GM21528 (cell line): ENCODE results near the gene MAB21L4.

Experiments used
- ATAC-seq: cut with Tn5 transposase; IDR thresholded peaks from one replicate; pipeline ENCODE4 v1.9.1; 2021; ENCODE audit warnings: mild to moderate bottlenecking, moderate library complexity; ENCODE audit not compliant: unreplicated experiment, low FRiP score

The MAB21L4 gene

DNA sequence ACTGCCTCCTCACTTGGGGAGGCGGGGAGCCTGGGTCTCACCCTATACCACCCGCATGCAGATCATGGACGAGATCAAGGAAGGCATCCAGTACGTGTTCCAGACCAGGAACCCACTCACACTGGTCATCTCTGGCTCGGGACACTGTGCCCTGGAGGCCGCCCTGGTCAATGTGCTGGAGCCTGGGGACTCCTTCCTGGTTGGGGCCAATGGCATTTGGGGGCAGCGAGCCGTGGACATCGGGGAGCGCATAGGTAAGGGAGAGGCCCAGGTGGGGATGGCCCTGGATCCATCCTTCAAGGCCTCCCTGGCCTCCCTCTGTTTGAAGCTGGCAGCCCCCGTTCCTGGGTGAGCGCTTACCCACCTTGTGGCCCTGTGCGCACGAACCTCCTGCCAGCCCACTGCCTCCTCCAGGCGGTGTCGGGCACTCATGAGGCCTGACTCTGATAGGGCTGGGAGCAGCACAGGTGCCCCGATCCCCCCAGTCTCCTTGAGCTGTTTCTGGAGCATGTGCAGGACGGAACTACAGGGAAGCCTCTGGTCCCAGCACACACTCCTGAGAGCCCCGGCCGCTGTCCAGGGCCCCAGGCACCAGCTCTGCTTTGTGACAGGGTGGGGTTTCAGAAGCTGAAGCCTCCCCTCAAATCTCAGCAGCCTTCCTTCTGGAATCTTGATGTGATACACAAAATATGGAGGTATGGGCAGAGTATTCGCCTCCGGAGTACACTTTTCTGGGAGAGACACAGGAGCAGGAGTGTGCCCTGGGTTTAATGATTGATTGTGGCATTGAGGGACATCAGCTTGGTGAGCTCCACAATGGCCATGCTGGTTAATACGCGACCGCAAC, 26.6 kb downstream of the MAB21L4 start:
- ATAC-seq = no peak

DNA sequence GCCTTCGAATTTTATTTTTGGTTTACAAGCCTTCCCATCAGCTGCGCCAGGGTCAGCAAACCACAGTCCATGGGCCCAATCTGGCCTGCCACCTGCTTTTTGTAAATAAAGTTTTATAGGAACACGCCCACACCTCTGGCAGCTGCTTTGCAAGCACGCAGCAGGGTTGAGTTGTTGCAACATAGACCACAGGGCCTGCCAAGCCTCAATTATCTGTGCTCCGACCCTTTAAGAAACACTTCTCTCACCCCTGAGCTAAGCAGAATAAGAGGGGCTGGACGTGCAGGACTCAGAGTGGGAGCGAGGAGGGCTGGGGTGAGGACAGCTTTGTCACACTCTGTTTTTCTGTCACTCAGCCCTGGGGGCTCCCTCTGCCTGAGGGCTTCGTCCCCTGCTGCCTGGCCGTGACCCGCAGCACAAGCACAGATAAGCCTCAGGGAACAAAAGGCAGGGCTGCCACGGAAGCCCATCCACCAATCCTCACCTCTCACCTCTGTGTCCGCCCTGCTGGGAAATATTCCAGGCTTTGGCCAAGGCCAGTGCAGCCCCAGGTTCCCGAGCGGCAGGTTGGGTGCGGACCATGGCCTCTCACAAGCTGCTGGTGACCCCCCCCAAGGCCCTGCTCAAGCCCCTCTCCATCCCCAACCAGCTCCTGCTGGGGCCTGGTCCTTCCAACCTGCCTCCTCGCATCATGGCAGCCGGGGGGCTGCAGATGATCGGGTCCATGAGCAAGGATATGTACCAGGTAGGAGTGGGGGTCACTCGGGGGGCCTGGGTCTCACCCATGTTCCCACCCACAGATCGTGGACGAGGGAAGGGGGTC, 27.5 kb downstream of the MAB21L4 start, which contains the start of gene AGXT:
Gene AGXT (plus strand): TSS at position 539 of the 823 bp plus-strand sequence. CDS start 42 bp downstream, at position 581.
- no peak for ATAC-seq

DNA sequence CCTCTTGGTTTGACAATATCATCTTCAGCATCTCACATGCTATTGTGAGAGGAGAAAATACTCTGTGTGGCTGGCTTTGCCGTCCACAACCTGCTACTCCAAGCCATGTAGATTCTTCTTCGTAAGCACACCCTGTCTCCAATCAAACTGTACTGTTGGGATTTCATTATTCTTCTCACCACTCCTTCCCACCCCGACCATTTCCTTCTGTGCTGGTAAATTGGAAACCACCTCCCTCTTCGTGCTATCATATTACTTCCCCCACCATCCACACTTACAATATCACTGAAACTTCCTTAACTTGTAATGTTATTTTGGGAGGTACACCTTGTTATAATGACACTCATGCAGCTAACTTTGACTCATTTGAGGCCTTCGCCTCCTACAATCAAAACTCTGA, 30.6 kb downstream of the MAB21L4 start:
- no peak for ATAC-seq

DNA sequence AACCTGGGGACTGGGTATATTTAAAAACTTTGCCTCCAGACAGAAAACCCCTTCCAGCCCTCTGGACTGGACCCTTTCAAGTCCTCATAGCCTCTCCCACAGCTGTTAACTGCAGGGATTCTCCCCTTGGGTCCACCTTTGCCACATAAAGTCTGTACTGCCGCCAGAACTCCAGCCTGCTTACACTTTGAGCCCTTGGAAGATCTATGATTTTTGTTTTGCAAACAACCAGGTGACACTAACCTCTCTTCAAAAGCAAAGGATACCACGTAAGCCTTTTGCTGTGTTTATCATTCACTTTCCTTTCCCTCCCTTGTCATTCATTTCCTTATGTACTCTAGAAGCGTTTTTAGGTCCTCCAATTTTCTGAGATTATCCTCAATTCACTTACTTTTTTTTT, 31.5 kb downstream of the MAB21L4 start:
- ATAC-seq = no peak

DNA sequence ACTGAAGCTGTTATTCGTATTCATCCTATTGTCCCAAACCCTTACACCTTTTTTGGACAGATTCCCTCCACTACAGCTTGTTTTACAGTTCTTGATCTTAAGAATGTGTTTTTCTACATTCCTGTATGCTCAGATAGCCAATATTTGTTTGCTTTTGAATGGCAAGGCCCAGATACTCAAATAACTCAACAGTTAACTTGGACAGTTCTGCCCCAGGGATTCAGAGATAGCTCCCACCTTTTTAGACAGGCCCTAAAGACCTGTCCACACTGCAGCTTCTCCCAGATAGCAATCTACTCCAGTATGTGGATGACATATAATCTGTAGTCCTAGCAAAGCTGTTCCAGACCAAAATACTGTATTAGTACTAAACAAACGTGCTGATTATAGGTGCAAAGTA, 34.4 kb downstream of the MAB21L4 start:
- ATAC-seq = no peak

DNA sequence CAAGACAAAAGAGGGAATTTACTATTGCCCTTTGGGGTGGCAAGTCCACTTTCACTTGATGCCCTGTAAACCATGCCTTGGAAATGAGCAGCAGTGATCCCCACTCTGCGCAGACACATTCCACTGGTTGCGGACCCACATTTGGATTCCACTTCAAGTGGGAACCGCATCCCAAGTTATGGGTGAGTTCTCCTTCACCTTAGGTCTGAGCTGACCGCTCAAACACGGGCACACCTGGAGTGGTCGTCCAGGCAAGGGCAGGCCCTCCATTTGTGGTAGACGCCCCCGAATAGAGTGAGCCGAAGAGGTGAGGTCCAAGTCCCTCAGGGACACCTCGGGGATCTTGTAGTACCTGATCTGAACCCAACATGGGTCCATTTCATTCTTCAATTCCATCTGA, 37.1 kb downstream of the MAB21L4 start:
- no peak for ATAC-seq

DNA sequence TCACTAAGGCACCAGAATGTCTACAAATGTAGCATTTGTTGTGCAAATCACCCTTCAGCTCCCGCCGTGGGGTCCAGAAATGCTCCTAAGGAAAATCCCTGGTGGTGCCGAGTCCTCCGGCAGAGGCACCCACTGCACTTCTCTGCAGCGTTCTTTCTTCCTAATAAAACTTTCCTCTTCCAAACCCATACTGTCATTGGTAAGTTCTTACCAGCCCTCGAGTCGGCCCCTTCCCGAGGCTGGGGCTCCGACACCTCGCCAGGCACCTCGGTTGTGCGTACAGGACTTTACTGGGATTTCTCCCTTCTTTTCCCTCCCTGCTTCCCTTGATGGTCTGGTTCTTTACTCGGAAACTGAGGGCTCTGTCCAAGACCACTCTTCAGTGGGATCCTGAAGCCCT, 37.6 kb downstream of the MAB21L4 start:
- no peak for ATAC-seq

DNA sequence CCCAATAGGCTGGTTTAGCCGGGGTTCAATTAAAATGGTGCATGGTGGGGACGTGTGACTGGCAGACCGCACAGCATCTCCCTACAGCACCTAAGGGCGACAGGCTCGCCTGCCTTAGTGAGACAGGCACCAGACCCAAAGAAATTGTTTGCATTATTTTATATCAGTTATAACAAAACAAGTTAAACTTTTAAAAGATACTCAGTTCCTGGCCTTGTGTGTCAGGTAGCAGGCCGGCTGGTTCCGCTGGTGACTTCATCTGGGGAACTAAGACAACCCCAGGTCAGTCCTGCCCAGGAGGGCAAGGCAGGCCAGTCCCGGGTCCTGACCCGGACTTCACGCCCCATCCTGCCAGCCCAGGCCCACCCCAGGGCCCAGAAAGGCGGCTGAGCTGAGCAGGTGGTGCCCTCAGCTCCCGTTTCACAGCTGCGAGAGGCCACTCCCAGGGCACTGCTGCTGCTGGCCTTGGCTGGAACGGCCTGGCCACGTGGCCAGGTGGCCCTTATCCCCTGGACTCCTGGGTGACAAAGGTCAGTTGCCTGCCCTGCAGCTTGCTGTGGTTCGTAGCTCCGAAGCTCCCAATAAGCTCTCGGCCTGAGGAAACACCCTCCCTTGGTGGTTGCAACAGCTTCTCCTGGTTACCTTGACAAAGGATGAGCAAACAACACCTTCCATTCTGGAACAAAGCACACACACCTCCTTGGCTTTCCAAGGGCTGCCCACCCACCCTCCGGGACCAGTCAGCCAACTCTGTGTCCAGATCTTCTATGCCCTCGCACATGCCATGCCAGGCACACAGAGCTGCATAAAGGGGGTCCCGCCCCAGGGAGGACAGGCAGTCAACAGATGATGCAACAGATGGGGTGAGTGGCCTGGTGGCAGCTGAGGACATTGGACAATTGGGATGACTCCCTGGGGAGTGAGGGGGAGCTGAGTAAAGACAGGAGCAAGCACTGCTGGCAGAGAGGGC, 38.6 kb downstream of the MAB21L4 start:
- ATAC-seq = no peak

DNA sequence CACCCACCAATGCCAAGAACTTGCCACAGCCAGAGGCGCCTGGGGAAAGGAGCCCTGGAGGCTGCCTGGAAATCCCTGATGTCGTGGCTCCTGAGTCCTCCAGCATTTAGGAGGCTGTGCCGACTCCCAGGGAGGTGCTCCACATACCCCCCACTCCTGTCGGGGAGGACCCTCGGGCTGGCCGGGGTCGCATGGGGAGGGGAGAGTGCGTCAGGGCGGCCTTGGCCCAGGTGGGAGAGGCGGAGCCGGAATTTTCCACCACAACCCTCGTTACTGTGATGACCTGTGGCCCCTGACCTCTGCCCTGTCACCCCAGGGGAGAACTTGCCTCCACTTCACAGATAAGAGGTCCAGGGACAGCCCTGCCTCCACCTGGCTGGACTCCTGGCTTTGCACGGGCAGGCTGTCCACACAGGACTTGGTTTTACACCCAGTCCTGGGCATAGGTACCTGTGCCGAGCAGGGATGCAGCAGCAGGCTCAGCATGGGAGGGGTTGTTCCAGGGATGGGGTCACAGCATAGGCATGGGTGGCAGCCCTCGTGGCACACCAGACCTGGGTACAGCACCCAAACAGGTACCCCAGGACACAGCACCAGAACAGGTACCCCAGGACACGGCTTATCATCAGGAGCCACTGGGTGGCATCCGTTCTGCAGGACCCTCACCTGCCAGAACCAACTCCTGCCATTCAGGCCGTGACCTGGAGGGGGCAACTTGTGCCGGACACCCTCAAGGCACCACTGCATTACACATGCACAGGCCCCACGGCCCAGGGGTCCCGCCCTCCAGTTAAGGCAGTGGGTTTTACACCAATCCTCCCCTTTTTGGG, 39.6 kb downstream of the MAB21L4 start:
- no peak for ATAC-seq

DNA sequence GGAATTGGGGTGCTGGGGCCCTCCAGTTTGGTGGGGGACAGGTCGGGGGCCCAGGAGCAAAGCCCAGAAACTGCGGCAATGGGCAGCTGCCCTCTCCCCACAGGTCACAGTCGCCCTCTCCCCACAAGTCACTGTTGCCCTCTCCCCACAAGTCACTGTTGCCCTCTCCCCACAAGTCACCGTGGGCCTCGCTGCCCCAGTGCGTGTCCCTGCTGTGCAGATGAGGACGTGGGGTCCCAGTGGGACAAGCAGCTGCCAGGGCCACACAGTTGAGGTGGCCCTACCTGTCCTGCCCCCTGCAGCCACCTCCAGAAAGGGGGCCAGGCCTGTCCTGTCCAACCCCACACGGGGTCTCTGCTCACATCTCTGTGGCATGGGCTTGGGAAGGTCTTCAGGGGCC, 40.3 kb downstream of the MAB21L4 start:
- ATAC-seq = no peak

DNA sequence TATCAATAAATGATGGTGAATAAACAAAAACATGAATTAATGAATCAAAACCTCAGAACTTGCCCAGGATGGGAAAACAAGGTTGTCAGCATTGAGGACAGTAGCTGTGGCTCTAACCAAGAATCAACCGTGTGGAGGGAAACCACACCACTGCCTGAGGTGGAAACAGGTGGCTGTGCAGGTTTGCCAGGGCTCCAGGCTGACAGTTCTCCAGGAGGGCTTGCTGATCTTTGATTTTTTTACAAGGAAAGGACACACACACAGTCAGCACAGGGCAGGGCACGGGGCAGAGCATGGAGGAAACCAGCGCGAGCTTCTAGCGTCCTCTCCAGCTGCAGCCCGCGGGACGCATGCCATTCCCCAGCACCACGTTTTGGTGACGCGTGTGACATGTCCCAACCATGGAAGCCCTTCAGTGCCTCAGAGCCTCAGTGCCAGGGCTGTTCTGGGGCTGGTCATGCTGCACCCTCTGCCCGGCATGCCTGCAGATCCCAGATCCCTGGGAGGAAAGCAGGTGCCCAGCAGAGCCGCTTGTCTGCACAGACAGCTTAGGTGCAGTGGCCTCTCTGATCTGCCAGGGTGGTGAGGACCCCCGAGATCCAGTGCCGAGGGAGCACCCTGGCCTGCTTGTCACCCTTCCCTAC, 43.2 kb downstream of the MAB21L4 start:
- no peak for ATAC-seq

DNA sequence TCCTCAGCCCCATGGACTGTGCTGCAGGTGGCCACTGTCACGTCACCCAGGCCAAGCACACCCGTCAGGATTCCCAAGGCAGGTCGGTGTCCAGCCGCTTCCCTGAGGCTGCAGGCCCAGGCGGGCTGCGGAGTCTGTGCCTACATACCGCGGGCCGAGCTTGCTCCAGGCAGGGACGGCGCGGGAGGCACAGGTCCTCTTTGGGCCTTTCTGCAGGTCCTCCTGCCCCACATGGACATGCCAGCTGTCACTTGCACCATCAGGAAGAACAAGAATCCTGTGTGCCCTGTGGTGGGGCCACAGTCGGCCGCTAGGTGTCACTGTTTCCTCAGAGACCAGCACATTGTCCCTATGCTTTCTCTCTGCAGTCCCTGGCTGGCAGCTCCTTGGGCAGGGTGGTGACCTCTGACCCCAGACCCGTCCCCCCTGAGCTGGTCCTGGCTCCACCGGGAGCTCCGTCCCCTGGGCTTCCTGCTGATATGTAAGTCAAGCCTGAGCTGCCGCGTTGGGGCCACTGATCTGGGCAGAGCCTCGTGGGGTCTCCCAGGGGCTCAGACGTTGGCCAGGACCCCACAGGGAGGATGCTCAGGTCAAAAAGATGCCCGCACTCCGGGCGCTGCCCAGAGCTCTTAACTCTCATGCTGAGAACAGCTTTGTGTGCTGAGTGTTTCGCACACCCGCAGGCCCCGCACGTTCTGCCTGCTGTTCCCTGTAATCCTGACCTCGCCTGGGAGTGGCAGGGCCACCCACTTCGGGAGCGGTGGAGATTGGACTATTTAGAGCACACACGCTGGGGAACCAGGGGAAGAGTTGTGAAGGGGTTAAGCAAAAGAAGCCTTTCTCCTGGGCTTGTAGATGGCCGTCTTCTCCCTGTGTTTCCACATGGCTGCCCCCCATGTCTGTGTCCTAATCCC, 44.6 kb downstream of the MAB21L4 start:
- no peak for ATAC-seq

DNA sequence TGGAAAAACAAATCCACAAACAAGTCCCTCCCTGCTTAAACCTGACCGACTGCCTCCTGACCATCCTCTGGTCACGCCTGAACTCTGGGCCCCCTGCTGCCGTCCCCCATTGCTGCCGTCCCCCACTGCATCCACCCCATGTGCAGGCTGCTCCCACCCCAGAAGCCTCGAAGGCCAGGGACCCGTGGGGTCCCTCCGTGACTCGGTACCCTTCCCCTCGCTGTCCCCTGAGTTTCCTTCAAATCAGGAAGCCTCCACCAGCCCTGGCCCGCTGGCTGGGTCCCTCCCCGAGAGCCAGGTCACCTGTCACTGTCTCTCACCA, 45.2 kb downstream of the MAB21L4 start:
- no peak for ATAC-seq

DNA sequence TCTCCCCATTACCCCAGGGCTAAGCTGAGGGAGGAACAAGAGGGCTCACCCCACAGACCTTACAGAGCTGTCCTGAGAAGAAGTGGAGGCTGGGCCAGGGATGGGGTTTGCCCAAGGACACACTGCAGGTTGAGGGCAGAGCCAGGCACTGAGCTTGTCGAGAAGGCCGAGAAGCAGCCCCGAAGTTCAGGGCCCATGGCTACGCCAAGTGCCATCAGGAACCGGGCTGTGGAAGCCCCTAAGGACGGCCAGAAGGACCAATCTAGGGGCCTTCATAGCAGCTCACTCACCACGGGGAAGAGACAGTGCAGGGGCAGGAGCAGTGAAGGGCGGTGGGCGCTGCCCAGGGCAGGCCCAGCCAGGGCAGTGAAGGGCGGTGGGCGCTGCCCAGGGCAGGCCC, 45.9 kb downstream of the MAB21L4 start:
- no peak for ATAC-seq

DNA sequence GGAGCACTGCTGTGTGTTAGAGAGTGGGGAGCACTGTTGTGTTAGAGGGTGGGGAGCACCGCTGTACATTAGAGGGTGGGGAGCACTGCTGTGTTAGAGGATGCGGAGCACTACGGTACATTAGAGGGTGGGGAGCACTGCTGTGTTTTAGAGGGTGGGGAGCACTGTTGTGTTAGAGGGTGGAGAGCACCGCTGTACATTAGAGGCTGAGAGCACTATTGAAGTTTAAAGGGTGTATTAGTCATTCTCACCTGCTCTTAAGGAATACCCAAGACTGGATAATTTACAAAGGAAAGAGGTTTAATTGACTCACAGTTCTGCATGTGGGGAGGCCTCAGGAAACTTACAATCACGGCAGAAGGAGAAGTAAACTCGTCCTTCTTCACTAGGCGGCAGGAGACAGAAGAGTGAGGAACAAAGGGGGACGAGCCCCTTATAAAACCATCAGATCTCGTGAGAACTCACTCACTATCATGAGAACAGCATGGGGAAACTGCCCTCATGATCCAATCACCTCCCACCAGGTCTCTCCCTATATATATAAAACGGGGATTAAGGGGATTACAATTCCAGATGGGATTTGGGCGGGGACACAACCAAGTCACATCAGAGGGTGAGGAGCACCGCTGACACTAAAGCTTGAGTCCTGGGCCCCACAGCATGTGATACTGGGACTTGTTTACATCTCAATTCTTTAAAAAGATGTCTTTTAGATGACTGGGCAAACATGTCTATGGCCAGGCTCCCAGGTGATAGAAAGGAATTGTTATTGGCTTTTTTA, 46.9 kb downstream of the MAB21L4 start:
- no peak for ATAC-seq

DNA sequence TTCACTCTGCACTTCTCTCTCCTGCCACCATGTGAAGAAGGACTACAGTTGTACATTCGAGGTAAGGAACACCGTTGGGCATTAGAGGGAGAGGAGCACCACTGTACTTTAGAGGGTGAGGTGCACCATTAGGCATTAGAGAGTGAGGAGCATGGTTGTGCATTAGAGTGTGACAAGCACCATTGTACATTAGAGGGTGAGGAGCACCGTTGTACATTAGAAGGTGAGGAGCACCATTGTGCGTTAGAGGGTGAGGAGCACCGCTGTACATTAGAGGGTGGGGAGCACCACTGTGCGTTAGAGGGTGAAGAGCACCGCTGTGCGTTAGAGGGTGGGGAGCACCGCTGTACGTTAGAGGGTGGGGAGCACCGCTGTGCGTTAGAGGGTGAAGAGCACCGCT, 48.1 kb downstream of the MAB21L4 start:
- no peak for ATAC-seq

DNA sequence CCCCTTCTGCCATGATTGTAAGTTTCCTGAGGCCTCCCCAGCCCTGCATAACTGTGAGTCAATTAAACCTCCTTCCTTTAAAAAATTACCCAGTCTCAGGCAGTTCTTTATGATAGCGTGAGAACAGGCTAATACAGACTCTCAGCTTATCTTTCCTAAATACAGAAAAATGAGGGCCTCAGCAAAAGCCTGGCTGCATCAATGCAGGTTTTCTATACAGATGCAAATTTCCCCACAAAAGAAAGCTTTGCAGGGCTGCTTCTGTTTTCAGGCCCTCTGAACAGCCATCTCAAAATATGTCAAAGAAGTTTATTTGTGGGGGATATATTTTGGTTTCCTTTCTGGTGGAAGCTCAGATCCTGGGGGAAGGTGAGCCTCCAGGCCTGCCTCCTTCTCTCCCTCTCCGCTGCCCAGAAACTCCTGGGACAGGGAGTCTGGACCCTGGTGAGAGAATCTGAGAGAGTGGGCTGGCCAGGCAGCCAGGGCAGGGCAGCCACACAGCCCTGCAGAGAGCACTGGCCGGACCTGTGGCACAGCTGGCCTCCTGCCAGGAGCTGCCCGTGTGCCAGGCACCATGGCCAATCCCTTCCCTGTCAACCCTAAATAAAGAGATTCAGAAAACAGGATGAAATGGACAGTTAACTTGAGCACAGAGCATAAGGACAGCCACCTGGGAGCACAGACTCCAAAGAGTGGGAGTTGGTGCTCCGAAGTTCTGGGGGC, 48.9 kb downstream of the MAB21L4 start:
- no peak for ATAC-seq
